GM18858 (cell line): ENCODE data around the gene FAM83F.
"Not testable (repeated sequence)": the region's sequence is repeated elsewhere in the genome, so short reads cannot be mapped to it uniquely, and the experiment has no call there.

Experiments used
- ATAC-seq: cut with Tn5 transposase; IDR thresholded peaks from one replicate; pipeline ENCODE4 v1.9.1; 2021; ENCODE audit not compliant: unreplicated experiment

Gene FAM83F

DNA sequence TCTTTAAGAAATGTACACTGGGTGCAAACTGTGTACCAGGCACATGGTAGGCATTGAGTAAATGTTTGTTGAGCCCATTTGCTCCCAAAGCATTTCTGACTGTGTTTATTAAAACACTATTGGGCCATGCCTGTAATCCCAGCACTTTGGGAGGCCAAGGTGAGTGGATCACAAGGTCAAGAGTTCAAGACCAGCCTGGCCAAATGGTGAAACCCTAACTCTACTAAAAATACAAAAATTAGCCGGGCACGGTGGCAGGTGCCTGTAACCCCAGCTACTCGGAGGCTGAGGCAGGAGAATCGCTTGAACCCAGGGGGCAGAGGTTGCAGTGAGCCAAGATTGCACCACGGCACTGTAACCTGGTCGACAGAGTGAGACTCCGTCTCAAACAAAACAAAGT is 1.9 kb upstream of the FAM83F start:
- ATAC-seq = not testable (repeated sequence)

DNA sequence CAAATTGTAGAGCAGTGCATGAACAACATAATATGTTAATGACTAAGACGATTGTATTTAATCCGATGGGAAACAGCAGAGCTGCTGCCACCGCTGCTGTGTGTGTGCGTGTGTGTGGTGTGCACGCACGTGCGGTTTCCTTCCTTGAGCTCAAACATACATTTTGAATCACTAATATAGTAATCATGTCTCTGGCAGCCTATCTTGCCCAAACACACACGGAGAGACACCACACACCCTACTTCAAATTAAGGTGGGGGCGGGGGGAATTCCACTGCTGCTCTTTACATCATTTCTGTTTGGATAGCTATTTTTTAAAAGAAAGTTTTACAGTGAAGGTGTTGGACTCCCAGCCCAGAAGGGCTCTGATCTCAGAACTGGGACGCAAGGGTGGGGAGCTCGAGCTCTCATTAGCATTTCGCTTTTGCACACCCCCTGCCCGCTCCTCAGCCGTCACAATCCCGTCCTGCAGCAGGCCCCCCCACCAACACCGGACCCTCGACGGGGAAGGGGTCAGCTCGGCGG is 651 bp upstream of the FAM83F start:
- ATAC-seq = no peak

DNA sequence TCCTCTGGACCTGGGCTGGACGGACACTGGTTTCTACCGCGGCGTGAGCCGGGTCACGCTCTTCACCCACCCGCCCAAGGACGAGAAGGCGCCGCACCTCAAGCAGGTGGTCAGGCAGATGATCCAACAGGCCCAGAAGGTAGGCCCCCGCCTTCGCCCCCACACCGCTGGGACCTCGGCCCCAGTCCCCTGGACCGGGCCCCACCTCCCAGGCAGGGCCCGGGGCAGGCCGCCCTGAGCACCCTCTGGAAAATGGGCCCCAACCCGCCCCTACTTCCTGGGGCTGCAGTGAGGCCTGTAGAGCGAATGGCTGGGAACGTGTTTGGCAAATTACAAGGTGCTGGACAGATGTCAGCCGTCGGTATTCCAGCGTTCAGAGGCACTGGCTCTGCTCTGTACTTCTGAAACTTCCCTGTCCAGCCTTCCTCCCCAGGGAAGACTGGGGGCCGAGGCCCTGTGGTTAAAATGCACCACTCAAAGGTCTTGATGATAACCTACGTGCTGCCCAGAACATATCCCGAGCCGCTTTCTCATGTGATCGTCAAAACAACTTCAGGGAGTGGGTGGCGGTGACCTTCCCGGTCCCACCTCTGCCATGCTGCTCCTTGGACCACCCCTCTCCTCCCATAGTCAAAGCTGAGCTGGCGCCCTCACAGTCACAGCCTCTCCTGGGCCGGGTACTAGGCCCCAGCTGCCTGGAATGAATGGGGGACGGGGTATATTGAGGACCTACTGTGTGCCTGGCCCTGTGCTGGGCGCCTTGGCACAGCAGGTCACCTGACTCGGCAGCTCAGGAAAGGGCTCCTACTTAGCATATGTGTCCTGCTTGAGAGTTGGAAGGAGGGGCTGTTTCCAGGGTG is 869 bp downstream of the FAM83F start:
- no peak for ATAC-seq

DNA sequence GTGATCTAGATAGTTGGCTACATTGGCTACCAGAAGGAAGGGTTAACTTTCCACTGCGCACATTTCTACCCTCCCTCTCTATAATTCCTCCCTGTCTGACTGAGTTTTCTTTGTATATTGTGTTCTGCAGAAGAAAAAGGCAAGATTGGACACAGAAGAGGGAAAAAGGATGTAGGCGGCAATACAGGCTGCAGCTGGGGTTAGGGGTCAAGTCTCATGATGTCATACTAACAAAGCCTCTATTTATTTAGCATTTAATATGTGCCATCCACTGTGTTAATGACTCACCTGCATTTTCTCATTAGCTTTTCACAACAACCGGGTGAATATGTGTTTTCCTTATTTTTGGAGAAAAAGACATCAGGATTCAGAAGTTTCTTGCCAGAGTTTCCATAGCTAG is 2.0 kb downstream of the FAM83F start:
- ATAC-seq = no peak

DNA sequence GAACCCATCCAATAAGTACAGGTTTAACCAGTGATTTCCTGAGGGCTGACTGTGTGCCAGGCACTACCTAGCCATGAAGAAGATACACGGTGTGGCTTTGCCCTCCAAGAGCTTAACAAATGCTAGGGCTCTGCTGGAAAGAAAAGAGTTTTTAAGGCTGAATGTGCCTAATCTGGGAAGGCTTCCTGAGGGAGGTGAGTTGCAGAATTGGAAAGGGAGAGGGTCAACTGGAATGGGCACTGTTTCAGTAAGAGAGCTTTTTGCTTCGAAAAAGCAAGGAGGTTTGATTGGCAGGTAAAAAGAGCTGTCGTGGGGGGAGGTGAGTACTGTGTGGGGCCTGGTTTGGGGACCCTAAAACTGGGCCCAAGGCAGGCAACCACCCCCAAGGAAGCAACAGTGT is 2.7 kb downstream of the FAM83F start:
- ATAC-seq = no peak

DNA sequence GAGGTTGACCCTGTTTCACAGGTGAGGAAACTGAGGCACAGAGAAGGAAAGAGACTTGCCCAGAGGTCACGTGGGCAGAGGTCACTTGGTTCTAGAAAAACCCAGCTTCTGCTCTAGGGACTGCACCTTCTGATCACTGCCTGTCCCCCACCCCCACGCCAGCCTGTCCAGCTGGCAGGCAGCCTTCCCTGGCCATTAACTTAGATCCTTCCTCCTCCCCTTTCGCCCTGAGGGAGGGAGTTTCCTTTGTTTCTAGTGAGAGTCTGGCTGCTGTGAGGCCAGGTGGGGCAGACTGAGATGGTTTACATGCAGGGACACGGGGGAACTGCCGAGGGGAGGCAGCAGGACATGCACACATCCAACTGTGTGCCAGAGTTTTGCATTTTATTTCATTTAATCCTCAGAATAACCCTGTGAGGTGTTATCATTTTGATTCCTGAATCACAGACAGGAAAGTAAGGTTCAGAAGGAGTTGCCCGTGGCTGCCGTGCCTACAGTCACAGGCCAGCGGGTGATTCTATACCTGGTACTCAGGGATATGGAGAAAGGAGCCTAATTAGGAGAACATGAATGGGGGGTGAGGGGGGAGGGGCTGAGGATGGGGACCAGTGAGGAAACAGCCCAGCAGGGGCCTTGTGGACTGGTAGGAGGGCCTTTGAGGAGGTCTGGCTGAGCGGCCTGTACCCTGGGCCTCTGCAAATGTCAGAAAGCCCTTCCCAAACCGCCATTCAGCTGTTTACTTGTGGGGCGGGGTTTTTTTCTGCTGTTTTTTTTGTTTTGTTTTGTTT is 3.4 kb downstream of the FAM83F start:
- ATAC-seq = no peak

DNA sequence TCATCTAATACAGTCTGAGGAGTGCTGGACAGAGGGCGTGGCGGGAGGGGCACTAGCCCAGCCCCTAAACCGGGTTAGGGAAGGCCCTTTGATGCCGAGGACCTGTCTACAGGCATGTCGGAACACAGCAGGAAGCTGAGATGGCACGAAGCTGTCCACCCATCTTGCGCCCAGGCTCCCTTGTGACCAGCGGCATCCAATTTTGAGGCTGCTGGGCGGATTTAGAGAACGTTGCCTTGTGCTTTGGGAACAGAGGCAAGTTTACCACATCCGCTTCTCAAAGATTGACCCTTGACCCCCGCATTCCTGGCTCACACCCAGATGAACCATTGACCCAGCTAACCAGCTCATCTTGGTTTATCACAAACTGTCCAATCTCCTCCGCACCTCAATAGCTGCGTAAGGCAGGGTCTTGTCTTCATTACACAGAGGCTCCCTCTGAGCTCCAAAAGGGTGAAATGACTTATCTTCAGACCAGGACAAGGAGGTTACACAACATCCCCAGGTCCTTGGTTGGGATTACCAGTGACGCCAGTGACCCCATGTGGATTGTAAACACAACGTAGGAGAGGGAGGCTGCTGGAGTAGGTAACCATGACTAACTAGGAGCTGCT is 4.5 kb downstream of the FAM83F start:
- no peak for ATAC-seq

DNA sequence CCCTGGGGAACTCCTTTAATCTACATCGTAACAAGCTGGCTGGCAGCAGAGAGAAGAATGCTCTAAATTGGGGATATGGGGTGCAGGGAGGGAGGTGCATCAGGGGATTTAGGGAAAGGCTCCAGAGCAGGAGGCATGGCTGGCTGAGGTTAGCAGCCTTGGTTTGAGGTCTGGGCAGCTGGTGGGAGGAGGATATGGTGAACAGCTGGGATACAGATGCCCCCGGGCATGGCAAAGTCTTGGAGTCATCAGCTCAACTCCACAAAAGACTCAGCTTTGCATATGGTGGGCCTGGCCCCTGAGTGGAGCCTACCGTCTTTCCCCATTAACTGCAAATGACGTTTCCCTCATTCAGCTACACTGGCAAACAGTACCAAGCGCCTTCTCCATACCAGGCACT is 5.4 kb downstream of the FAM83F start:
- ATAC-seq = no peak

DNA sequence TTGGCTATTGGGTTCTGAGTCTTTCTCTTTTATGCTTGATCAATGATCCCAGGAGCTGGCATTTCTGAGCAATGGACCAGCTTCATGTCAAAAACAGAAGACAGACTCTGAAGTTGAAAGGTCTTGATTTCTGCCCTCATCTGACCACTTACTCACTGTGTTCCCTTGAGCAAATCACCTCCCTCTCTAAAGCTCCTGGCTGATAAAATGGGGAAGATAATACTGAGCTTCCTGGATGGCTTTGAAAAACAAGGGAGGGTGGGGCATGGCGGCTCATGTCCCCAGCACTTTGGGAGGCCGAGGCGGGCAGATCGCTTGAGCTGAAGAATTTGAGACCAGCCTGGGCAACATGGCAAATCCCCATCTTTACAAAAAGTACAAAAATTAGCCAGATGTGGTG is 6.4 kb downstream of the FAM83F start:
- no peak for ATAC-seq

DNA sequence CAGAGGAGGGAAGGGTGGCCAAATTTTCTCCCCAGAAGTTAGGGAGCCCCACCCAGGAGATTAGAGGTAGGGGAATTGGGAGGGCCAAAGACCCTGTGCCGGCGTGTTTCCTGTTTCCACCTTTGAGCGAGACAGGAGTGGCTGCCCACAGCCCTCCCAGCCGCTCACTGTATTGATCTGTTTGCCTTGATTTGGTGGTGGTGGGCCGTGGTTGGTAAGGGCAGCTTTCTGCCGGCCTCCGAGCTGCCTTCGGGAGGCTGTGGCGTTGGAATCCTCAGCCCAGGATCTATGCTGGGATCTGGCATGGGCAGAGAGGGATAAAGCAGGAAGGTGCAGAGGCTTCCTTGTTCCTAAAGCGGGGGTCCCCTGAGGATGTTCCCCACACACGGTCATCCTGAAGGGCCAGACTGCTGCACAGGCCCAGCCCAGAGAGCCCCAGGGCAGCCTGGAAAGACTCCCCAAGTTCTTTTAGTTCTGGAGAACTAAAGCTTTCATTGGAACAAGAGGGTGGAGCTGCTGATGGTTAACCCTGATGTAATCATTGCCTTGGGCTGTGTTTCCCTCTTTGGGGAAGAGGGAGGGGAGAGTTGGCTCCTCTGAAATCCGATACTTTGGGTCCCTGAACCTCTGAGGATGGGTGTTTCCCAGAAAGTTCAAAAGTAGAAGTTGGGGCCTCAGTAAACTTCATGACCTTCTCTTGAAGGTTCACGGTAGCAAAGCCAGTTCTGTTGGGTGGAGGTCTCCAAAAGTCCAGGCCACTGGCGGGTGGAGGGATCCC is 7.2 kb downstream of the FAM83F start:
- ATAC-seq = no peak

DNA sequence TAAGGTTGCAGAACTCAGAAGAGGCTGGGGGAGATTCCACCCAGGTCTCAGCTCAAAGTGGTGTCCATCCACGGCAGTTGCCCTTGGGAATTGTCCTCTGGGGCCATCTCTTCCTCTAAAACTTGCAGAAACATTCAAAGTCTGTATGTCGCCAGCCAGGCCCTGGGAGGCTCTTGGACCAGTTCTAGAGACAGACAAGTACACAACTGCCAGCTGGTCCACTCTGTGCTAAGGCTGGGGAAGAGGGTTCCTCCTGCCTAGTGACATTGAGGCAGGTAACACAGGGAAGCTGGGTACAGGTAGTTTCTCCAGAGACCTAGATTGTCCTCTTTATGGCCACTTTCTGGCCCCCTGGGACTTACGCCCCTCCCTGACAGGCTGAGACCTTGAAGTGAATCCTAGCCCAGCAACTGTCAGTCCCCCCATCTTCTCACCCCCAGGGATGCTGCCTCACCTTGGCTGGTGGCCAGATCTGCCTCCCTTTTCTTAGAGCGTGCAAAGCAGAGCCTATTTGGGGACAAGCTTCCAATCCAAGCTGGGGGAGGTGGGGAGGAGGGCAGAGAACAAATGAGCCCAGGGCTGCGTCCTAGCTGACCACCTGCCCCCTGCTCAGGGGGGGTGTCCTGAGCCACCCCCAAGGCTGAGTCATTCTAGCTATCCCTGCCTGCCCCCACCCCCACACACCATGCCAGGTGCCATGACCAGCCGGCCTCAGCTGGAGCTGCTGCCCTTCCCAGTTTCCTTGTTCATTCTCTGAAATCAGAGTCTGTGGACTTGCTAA is 8.4 kb downstream of the FAM83F start:
- no peak for ATAC-seq

DNA sequence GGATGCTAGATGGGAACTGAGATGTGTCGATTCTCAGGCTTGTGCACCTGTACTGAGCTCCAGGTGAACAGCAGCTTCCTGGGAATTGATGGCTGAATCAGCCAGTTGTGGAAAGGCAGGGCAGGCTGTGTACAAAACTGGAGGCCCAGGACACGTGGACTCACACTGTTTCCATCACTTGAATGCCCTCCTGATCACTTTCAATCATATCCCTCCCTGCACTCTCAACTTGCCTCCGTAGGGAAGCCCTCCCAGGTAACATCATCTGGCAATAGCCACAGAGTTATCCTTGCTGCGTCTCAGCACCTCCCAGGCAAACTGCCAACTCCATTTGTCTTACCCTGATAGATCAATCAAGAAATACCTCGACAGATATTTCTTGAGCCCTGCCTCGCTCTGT is 10.1 kb downstream of the FAM83F start:
- ATAC-seq = no peak

DNA sequence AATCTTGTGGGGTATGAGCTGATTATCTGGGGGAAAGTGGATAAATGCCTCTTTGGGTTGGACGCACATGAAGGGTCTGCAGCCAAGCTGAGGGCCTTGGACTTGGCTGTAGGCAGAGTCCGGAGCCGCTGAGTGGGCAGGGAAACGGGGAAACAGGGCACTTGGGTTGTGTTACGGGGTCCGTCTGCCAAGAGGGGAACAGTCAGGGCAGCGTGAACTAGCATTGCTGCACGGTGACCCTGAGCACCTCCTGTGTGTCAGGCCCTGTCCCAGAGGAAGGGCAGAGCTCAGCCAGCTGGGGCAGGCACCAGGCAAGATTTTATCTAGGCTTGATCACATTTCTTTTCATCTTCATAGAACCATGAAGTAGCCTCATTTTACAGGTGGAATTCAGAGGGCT is 11.9 kb downstream of the FAM83F start:
- ATAC-seq = no peak

DNA sequence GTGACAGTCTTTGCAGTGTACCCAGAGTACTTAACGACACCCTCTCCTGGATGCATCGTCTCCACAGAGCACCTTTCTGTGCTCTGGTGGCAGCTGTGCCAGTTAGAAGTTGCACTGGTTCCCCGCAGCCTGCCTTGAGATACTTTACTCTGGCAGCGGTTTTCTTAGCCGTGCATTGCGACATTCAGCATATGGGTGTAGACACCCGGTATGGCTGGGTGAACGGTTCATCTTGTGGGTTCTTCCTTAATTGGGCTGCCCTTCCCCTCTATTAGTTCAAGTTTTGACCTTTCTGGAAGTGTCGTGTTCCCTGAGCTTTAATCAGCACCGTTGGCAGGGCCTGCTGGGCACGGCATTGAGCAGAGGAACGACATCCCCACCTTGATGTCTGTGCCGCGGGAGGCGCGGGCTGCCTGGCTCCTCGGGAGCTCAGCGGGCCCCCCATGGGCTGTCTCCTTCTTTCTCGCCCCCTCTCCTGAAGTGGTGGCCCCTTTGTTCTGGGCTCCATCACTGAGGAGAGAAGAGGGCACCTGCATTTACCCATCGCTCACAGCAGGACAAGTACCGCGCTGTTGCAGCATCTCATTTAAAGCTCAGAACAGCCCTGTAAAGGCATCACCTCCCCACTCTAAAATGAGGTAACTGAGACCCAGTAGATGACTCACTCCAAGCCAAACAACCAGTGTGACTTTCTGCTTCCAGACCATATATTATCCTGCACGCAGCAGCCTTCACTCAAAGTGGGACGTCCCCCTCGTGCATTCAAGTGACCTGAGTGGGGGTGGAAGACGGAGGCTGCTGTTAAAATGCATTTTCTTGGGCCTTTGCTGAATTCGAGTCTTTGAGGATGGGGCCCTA is 13.3 kb downstream of the FAM83F start:
- ATAC-seq = no peak

DNA sequence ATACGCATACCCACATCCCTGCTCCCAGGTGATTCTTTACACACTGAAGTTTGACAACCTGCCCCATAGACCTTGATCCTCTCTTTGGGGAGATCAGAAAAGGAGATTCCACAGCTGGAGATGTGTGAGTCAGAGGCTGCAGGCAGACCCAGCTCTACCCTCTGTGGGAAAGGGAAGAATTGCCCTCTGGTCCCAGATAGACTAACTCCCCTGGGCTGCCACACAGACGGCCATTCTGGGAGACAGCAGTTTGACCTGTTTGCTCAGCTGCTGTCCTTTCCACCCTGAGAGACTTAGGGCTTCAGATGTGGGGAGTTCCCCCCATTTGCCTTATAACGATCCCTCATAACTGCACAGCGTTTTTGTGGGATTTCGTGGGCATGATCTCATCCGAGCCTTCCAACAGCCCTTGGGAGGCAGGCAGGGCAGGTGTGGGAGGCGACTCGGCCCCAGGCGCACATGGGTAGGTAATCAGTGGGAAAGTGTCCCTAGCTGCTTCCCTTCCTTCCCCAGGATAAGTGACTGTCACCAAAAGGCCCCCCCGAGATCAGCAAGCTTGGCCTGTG is 14.1 kb downstream of the FAM83F start:
- ATAC-seq = no peak

DNA sequence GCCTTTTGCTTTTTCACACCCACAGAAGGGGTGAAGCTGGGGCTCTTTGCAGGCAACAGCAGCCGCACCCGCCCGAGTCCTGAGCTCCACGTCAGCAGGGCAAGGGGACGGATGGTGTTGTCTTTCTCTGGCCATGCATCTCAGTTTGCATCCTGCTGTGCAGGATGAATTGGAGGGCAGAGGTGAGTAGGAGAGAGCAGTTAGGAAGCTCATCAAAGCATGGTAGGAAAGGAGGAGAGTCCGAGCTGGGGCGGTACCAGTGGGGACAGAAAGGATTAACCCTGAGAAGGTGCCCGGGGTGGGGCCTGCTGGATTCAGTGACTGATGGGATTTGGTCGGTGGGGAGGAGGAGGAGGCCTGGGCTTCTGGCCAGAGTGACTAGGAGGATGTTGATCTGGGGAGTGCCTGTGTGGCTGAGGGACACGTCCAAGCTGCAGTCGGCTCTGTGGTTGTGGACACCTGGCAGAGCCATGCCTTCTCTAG is 14.6 kb downstream of the FAM83F start:
- no peak for ATAC-seq

DNA sequence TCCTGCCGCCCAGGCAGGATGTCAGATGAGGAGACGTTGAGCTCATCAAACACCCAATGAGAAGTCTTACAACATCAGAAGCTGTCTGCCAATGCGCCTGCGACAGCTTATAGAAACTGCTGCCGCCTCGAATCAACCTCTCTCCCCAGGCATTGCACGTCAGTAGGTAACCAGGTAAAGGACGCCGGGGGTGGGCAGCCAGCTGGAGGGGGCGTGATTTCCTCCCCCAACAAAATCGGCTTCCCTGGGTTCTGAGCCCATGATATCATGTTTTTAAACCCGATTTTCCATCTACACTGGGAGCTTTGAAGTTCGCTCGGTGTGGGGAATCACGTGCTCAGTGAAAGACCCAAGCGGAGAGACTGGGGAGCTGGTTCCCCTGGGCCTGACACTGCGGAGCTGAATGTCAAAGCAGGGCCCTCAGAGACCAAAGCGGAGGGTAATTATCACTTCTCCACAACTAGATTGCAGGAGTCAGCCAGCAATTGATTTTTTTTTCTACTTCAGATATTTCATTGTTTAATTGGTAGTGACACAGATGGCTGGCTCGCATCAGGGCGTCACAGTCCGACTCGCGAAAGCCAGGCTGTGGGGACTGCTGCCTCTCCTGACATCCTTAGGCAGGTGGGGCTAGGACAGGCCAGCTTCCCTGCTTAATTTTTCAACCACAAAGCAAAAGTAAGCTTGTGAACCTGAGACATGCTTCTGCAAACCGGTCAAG is 15.4 kb downstream of the FAM83F start:
- no peak for ATAC-seq

DNA sequence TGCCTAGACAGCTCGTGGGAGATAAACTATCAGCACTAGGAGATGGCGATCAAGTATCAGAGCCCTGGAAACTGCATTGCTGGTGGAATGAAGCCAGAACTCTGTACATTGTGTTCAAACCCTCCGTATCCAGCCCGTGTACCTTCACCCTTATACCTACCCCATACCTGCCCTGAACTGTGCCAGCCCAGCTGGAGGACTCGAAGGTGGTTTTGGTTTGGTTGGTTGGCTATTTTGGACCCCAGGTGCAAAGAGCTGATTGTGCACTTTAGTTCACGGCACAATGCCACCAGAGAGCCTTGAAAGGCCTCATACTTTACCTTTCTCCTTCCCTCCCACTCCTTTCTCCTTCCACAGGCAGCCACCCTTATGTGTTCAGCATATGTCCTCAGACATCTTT is 16.0 kb downstream of the FAM83F start:
- no peak for ATAC-seq
